Measurements from ENCODE around the gene USP26.
"Not testable (repeated sequence)": the region's sequence is repeated elsewhere in the genome, so short reads cannot be mapped to it uniquely, and the experiment has no call there.

USP26 gene

DNA sequence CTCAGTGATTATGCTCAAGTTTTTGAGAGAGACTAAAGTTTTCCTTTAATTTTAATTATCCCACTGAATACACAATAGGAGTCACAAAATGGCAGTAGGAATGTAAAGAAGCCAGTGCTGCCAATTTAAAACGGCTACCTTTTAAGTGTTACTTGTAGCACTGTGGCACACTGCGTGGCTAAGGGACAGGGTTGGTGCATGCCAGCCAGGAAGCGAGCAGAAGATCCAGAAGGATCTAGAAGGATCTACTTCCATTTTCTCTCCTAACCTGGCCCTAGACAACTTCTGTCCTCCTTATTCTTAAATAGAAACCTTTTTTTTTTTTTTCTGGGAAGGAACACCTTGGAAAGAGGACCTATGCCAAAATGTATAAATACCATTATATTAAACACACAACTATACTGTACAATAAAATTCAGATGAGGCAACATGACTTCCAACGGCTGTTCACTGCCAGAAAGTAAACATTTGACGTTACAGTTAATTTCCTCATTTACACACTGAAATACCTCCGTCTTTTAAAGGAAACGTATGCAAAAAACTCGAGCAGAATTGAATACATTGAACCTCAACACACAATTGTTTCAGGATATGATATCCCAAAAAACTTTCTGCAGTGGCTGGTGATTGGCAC is 2.7 kb downstream of the USP26 start:
- Histone ChIP-seq H2AFZ (ENCODE audit: low read depth, low read length) (no peak overlapping the region), H3K4me3 (ENCODE audit: low read length) (no peak overlapping the region), H3K36me3 (replicated peaks; ENCODE audit: low read depth, low read length) (no peaks in the 10 kb centered on the region), H4K20me1 (ENCODE audit: insufficient read depth, low read length) (no peaks in the 10 kb centered on the region), H3K9me3 (ENCODE audit: insufficient read depth, low read length) (no peaks in the 10 kb centered on the region), H3K9ac (ENCODE audit: low read length) (no peak overlapping the region), H3K4me2 (ENCODE audit: low read length) (no peak overlapping the region), H3K79me2 (ENCODE audit: low read length) (no peaks in the 10 kb centered on the region), H3K27me3 (ENCODE audit: low read depth, low read length) (no peaks in the 10 kb centered on the region), H3K4me1 (ENCODE audit: low read length) (no peaks in the 10 kb centered on the region), H3K27ac (ENCODE audit: low read length) (no peak overlapping the region)
- TF ChIP-seq EZH2phosphoT487 (IDR thresholded peaks at IDR 0.05; ENCODE audit: low read depth), result no peak
- TF ChIP-seq, protein P1, sequence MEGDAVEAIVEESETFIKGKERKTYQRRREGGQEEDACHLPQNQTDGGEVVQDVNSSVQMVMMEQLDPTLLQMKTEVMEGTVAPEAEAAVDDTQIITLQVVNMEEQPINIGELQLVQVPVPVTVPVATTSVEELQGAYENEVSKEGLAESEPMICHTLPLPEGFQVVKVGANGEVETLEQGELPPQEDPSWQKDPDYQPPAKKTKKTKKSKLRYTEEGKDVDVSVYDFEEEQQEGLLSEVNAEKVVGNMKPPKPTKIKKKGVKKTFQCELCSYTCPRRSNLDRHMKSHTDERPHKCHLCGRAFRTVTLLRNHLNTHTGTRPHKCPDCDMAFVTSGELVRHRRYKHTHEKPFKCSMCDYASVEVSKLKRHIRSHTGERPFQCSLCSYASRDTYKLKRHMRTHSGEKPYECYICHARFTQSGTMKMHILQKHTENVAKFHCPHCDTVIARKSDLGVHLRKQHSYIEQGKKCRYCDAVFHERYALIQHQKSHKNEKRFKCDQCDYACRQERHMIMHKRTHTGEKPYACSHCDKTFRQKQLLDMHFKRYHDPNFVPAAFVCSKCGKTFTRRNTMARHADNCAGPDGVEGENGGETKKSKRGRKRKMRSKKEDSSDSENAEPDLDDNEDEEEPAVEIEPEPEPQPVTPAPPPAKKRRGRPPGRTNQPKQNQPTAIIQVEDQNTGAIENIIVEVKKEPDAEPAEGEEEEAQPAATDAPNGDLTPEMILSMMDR (IDR thresholded peaks at IDR 0.05; ENCODE audit: low read depth, low read length), result no peak

DNA sequence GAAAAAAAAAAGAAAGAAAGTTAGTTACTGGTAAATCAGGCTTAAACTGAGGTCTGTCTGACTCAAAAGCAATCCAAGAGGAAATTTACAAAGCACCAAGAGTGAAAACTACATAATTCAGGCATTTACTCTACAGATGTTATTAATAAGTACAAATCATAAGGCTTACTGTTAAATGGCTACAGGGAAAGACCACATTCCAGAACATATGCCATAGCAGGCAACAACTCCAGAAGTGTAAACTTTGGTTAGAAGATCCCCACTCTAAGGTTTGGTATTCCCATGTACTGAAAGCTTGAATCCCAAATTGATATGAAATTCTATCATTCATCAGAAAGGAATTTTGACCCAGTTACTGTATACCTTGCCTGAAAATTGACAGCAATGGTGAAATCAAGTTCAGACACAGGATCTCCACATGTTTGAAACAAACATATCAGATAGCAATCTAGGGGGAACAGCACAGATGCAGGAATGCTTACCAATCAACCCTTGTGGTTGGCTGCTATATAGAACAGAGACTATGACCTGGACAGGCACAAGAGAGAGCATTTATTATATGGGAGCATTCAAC is 6.6 kb downstream of the USP26 start:
- H3K27me3 ChIP-seq (ENCODE audit: low read depth, low read length), result no peaks in the 10 kb centered on the region
- no peaks in the 10 kb centered on the region for H4K20me1 ChIP-seq (ENCODE audit: insufficient read depth, low read length)
- H2AFZ ChIP-seq (ENCODE audit: low read depth, low read length), result no peak overlapping the region
- no peaks in the 10 kb centered on the region for H3K4me1 ChIP-seq (ENCODE audit: low read length)
- no peak overlapping the region for H3K9ac ChIP-seq (ENCODE audit: low read length)
- no peak overlapping the region for H3K4me2 ChIP-seq (ENCODE audit: low read length)
- H3K4me3 ChIP-seq (ENCODE audit: low read length), result no peak overlapping the region
- H3K79me2 ChIP-seq (ENCODE audit: low read length), result no peaks in the 10 kb centered on the region
- no peaks in the 10 kb centered on the region for H3K9me3 ChIP-seq (ENCODE audit: insufficient read depth, low read length)
- no peak overlapping the region for H3K27ac ChIP-seq (ENCODE audit: low read length)
- TF ChIP-seq, protein P1 (IDR thresholded peaks at IDR 0.05; ENCODE audit: low read depth, low read length), result no peak
- TF ChIP-seq EZH2phosphoT487 (IDR thresholded peaks at IDR 0.05; ENCODE audit: low read depth), result no peak
- no peaks in the 10 kb centered on the region for H3K36me3 ChIP-seq (replicated peaks; ENCODE audit: low read depth, low read length)

DNA sequence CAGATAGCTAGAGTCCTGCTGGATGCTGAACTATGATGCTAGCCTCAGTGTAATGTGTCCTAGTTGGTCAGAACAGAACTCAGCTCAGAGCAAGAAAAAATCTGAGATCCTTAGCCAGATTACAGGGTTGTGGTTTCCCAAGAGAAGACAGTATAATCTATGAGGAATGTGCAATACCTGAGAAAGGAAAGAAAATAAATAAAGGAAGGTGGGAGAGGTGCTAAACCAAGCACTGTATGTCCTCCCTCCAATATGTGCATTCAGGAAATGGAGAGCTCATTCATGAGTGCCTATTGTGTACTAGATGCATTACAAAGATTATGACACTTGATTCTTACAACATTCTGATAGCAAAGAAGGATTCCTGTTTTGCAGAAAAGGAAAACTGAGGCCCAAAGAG is 7.5 kb downstream of the USP26 start:
- Histone ChIP-seq H3K4me3 (ENCODE audit: low read length) (no peak overlapping the region), H3K9me3 (ENCODE audit: insufficient read depth, low read length) (no peaks in the 10 kb centered on the region), H3K27me3 (ENCODE audit: low read depth, low read length) (no peaks in the 10 kb centered on the region), H3K9ac (ENCODE audit: low read length) (no peak overlapping the region), H3K27ac (ENCODE audit: low read length) (no peak overlapping the region), H4K20me1 (ENCODE audit: insufficient read depth, low read length) (no peaks in the 10 kb centered on the region), H3K4me1 (ENCODE audit: low read length) (no peaks in the 10 kb centered on the region), H3K79me2 (ENCODE audit: low read length) (no peaks in the 10 kb centered on the region), H3K36me3 (replicated peaks; ENCODE audit: low read depth, low read length) (no peaks in the 10 kb centered on the region), H2AFZ (ENCODE audit: low read depth, low read length) (no peak overlapping the region), H3K4me2 (ENCODE audit: low read length) (no peak overlapping the region)
- TF ChIP-seq EZH2phosphoT487 (IDR thresholded peaks at IDR 0.05; ENCODE audit: low read depth), result no peak
- TF ChIP-seq, protein P1 (IDR thresholded peaks at IDR 0.05; ENCODE audit: low read depth, low read length), result no peak

DNA sequence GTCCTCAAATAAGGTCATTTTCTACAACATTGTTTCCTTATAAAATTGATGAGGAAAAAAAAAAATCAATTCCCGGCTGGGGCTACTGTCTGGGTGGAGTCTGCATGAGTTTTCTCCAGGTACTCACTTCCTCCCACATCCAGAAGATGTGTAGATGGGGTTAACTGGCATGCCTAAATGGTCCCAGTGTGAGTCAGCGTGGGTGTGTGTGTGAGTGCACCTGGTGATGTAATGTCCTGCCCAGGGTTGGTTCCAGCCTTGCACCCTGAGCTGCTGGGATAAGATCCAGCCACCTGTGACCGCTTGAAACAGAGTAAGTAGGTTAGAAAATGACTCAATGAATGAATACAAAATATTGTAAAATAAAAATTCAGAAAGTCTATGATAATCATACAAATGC is 11.1 kb downstream of the USP26 start:
- H4K20me1 ChIP-seq (ENCODE audit: insufficient read depth, low read length), result no peaks in the 10 kb centered on the region
- no peaks in the 10 kb centered on the region for H3K36me3 ChIP-seq (replicated peaks; ENCODE audit: low read depth, low read length)
- H3K4me1 ChIP-seq (ENCODE audit: low read length), result no peaks in the 10 kb centered on the region
- no peaks in the 10 kb centered on the region for H3K27me3 ChIP-seq (ENCODE audit: low read depth, low read length)
- H3K4me2 ChIP-seq (ENCODE audit: low read length), result no peak overlapping the region
- H3K9ac ChIP-seq (ENCODE audit: low read length), result no peak overlapping the region
- H3K9me3 ChIP-seq (ENCODE audit: insufficient read depth, low read length), result no peaks in the 10 kb centered on the region
- no peak for TF ChIP-seq EZH2phosphoT487 (IDR thresholded peaks at IDR 0.05; ENCODE audit: low read depth)
- TF ChIP-seq, protein P1 (IDR thresholded peaks at IDR 0.05; ENCODE audit: low read depth, low read length), result no peak
- no peak overlapping the region for H3K4me3 ChIP-seq (ENCODE audit: low read length)
- H3K27ac ChIP-seq (ENCODE audit: low read length), result no peak overlapping the region
- no peak overlapping the region for H2AFZ ChIP-seq (ENCODE audit: low read depth, low read length)
- no peaks in the 10 kb centered on the region for H3K79me2 ChIP-seq (ENCODE audit: low read length)

DNA sequence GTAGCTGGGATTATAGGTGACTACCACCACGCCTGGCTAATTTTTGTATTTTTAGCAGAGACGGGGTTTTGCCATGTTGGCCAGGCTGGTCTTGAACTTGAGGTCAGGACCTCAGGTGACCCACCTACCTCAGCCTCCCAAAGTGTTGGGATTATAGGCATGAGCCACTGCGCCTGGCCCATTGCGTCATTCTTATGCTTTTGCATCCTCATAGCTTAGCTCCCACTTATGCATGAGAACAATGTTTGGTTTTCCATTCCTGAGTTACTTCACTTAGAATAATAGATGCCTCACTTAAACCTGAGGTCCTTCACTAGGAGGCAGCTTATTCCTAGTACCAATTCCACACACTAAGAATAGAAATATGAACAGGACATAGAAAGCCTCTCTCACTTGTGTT is 11.9 kb downstream of the USP26 start:
- H3K4me1 ChIP-seq (ENCODE audit: low read length); H3K9ac ChIP-seq (ENCODE audit: low read length); H3K9me3 ChIP-seq (ENCODE audit: insufficient read depth, low read length); H4K20me1 ChIP-seq (ENCODE audit: insufficient read depth, low read length); H3K79me2 ChIP-seq (ENCODE audit: low read length); H3K27ac ChIP-seq (ENCODE audit: low read length); H2AFZ ChIP-seq (ENCODE audit: low read depth, low read length); H3K4me2 ChIP-seq (ENCODE audit: low read length); H3K36me3 ChIP-seq (replicated peaks; ENCODE audit: low read depth, low read length); H3K27me3 ChIP-seq (ENCODE audit: low read depth, low read length); H3K4me3 ChIP-seq (ENCODE audit: low read length): not testable (repeated sequence)

All from OCI-LY3 (cell line).